GM11168 (cell line): Measurements from ENCODE around the gene BRD7.

Experiments
- in situ Hi-C: fragments of 300-500 bp; cut with MboI; formaldehyde crosslinking; loops from one replicate; pipeline ENCODE4 v1.12.0; 2022; ENCODE audit warnings: low sequenced_read_pairs; ENCODE audit not compliant: unreplicated experiment

Gene BRD7

GRCh38 chr16:50276801-50277555, 91.8 kb downstream of the BRD7 start:
- in situ Hi-C loops: no loop called here

- in situ Hi-C loops: no loop called here
These were observed 92.5 kb downstream of the BRD7 start for GRCh38 chr16:50276326-50276640.

- in situ Hi-C loops: no loop called here
These were observed 93.1 kb downstream of the BRD7 start for GRCh38 chr16:50275428-50276325.

GRCh38 chr16:50275098-50275415, 93.7 kb downstream of the BRD7 start:
- in situ Hi-C loops: no loop called here

- in situ Hi-C loops: no loop called here
These were observed 94.3 kb downstream of the BRD7 start for GRCh38 chr16:50274326-50275097.

- in situ Hi-C loops: no loop called here
These were observed 94.9 kb downstream of the BRD7 start for GRCh38 chr16:50273888-50274325.

- in situ Hi-C loops: no loop called here
These were observed 95.5 kb downstream of the BRD7 start for GRCh38 chr16:50273382-50273690.

GRCh38 chr16:50272687-50273381, 96.0 kb downstream of the BRD7 start:
- in situ Hi-C loops: no loop called here

GRCh38 chr16:50272111-50272571, 96.6 kb downstream of the BRD7 start:
- in situ Hi-C loops: no loop called here

- in situ Hi-C loops: no loop called here
These were observed 97.4 kb downstream of the BRD7 start for GRCh38 chr16:50271148-50272041.

- in situ Hi-C loops: no loop called here
These were observed 98.2 kb downstream of the BRD7 start for GRCh38 chr16:50270510-50271147.

- in situ Hi-C loops: no loop called here
These were observed 98.8 kb downstream of the BRD7 start for GRCh38 chr16:50269769-50270509.

GRCh38 chr16:50269061-50269705, 99.6 kb downstream of the BRD7 start:
- in situ Hi-C loops: no loop called here

- in situ Hi-C loops: no loop called here
These were observed 100.4 kb downstream of the BRD7 start for GRCh38 chr16:50268352-50268751.

GRCh38 chr16:50267651-50268050, 101.1 kb downstream of the BRD7 start:
- in situ Hi-C loops: no loop called here

- in situ Hi-C loops: no loop called here
These were observed 101.6 kb downstream of the BRD7 start for GRCh38 chr16:50267151-50267631.

GRCh38 chr16:50266337-50267091, 102.3 kb downstream of the BRD7 start, which contains the start of gene ADCY7:
TSS of gene ADCY7 (plus strand) at chr16:50266551. CDS start at chr16:50288180, 21,629 bp downstream.
- in situ Hi-C loops: no loop called here
